Neural crest cell (in vitro differentiated cells): ENCODE results near the gene SH3BGRL2. TPM values are rescaled to one million over a fixed set of nuclear protein-coding genes. Genes with fewer than 3 reads are reported as not detected.

ENCODE experiments used
- DNase-seq: peaks from one replicate; pipeline ENCODE4 v3.0.0; 2021; ENCODE audit warnings: low read depth, mixed read lengths, low spot score
- H3K27ac Mint-ChIP-seq: one replicate; pipeline ENCODE4 v1.8.0; 2021; ENCODE audit warnings: mild to moderate bottlenecking, mixed read lengths; ENCODE audit not compliant: unreplicated experiment
- H3K27me3 Mint-ChIP-seq: 2 replicates; pipeline ENCODE4 v1.8.0; 2021; ENCODE audit warnings: low read depth, mild to moderate bottlenecking, mixed read lengths
- H3K36me3 Mint-ChIP-seq: 2 replicates; pipeline ENCODE4 v1.8.0; 2021; ENCODE audit warnings: low read depth, mild to moderate bottlenecking, mixed read lengths
- H3K4me1 Mint-ChIP-seq: 2 replicates; pipeline ENCODE4 v1.8.0; 2021; ENCODE audit warnings: mixed read lengths
- H3K4me3 Mint-ChIP-seq: one replicate; pipeline ENCODE4 v1.8.0; 2021; ENCODE audit warnings: mild to moderate bottlenecking, mixed read lengths
- H3K9me3 Mint-ChIP-seq: 2 replicates; pipeline ENCODE4 v1.8.0; 2021; ENCODE audit warnings: mixed read lengths
- long read RNA-seq: library from polyadenylated mRNA; unstranded; transcript quantifications from one replicate; pipeline ENCODE4 v2.0.0, GENCODE V29; 2020
- total RNA-seq: library from RNA; stranded (reverse); gene quantifications from 2 replicates; pipeline ENCODE4 v1.2.1, GENCODE V29; 2021
- TF ChIP-seq, protein P1 (sequence below): fragments of 200-600 bp; sonication (generic); conservative IDR thresholded peaks from 2 replicates; pipeline ENCODE4 v1.5.0; 2021; ENCODE audit warnings: antibody characterized with exemption, mild to moderate bottlenecking

The SH3BGRL2 gene
- 11.1 and 11.8 TPM in 2 replicates for total RNA-seq
- long read RNA-seq, full-length matches to known transcripts = 8 of 13 reads
- long read RNA-seq, partial matches to known transcripts = 5 of 13 reads
- long read RNA-seq, other reads (novel, unspliced or antisense) = 0 of 13 reads

DNA sequence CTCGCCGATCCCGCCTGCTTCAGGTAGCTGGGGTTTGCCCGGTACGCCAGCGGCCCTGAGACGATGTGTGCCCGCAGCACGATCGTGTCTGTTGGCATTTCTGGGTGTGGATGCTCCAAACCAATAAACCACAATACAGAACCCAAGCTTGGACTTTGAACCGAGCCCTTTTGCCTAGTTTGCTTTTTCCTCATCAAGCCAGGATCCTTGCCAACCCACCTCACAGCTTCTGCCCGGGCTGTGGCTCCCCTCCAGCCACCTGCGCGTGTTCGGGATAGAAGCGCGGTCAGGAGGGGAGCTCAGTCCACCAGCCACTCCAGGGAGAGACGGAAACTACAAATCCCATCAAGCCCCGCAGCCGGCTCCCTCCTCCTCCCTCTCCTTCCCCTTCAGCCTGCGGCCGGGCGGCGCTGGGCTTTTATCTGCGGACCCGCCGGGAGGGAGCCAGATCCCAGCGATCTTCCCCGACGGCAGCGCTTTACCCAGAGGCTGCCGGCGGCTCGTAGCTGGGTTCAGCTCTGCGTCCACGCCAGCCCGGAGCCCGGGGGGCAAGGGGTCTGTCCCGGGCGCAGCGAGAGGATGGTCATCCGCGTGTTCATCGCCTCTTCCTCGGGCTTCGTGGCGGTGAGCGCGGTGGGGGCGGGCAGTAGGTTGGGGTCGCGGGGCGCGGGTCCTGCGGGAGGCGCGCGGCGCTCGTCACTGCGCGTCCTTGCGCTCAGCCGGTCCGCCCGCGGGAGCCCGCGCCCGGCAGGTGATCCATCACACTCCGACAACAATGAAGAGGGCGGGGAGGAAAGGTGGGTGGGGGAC, at the start of gene SH3BGRL2:
Gene SH3BGRL2 (plus strand): TSS at position 447 of the 810 bp plus-strand sequence. CDS start 133 bp downstream, at position 580.
- TF ChIP-seq, protein P1, sequence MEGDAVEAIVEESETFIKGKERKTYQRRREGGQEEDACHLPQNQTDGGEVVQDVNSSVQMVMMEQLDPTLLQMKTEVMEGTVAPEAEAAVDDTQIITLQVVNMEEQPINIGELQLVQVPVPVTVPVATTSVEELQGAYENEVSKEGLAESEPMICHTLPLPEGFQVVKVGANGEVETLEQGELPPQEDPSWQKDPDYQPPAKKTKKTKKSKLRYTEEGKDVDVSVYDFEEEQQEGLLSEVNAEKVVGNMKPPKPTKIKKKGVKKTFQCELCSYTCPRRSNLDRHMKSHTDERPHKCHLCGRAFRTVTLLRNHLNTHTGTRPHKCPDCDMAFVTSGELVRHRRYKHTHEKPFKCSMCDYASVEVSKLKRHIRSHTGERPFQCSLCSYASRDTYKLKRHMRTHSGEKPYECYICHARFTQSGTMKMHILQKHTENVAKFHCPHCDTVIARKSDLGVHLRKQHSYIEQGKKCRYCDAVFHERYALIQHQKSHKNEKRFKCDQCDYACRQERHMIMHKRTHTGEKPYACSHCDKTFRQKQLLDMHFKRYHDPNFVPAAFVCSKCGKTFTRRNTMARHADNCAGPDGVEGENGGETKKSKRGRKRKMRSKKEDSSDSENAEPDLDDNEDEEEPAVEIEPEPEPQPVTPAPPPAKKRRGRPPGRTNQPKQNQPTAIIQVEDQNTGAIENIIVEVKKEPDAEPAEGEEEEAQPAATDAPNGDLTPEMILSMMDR = no peak
- Mint-ChIP-seq H3K4me1 (peaks cover 13% of the 10 kb centered on the region), H3K4me3 (peak within 1 kb of the TSS; percentile 92), H3K9me3 (no peaks in the 10 kb centered on the region), H3K27me3 (peaks cover 18% of the 10 kb centered on the region), H3K27ac (peak within 1 kb of the TSS; percentile 60), H3K36me3 (no peaks in the 10 kb centered on the region)
- DNase-seq = peak; percentile 76

DNA sequence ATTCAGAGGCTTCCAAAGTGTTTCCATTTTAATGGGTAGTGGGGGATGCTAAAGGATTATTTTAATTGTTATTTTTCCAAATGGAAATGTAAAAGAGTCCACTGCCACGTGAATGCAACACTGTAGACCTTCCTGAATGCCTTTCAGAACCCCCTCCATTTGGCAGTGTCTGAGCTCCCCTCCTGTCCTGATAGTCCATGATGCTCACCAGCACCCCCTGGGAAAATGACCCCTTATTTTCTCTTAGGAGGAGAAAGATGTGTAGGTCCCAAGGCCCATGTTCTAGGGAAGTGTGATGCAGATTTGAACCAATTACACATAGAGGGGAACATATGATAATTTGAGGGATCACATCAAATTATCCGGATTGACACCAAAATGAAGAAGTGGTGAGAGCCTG, 46.8 kb upstream of the SH3BGRL2 start:
- Mint-ChIP-seq H3K4me1 (no peaks in the 10 kb centered on the region), H3K36me3 (peaks cover 15% of the 10 kb centered on the region), H3K9me3 (peaks cover 17% of the 10 kb centered on the region), H3K27me3 (no peaks in the 10 kb centered on the region), H3K27ac (no peak overlapping the region), H3K4me3 (no peak overlapping the region)
- TF ChIP-seq, protein P1 = no peak
- DNase-seq = no peak

DNA sequence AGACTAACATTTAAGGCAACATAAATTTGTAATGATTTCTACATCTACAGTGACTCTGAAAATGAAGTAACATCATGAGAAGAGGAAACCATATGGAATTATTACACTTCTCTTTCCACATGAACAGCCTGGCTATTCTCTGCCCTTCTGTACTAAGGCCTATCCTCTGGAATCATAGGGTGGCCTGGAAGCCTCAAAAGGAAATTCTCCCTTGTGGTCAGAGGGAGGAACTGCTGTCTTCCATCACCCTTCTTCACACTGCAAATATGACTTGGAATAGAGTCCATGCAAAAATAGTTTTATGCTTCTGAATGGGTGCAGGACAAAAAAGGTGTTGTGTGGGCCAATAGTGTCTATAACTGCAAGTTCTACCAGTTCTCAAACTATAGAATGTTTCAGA, 44.6 kb upstream of the SH3BGRL2 start:
- no peak for DNase-seq
- no peaks in the 10 kb centered on the region for H3K4me1 Mint-ChIP-seq
- no peak overlapping the region for H3K4me3 Mint-ChIP-seq
- H3K27me3 Mint-ChIP-seq = no peaks in the 10 kb centered on the region
- TF ChIP-seq, protein P1 = peak; percentile 62
- no peak overlapping the region for H3K27ac Mint-ChIP-seq
- peaks cover 3% of the 10 kb centered on the region for H3K9me3 Mint-ChIP-seq
- peaks cover 4% of the 10 kb centered on the region for H3K36me3 Mint-ChIP-seq

DNA sequence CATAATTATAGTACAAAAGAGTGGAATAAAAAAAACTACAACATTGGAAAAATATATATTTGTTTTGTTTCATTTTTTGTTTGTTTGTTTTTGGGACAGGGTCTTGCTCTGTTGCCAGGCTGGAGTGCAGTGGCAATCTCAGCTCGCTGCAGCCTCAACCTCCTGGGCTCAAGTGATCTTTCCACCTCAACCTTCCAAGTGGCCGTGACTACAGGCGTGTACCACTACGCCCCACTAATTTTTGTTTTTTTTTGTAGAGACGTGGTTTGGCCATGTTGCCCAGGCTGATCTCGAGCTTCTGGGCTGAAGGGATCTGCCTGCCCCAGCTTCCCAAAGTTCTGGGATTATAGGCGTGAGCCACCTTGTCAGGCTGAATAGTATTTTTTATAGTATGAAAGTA, 41.4 kb upstream of the SH3BGRL2 start:
- Mint-ChIP-seq H3K36me3 (no peaks in the 10 kb centered on the region), H3K9me3 (no peaks in the 10 kb centered on the region), H3K27me3 (no peaks in the 10 kb centered on the region), H3K27ac (no peak overlapping the region), H3K4me1 (no peaks in the 10 kb centered on the region), H3K4me3 (no peak overlapping the region)
- TF ChIP-seq, protein P1 = no peak
- DNase-seq = no peak

DNA sequence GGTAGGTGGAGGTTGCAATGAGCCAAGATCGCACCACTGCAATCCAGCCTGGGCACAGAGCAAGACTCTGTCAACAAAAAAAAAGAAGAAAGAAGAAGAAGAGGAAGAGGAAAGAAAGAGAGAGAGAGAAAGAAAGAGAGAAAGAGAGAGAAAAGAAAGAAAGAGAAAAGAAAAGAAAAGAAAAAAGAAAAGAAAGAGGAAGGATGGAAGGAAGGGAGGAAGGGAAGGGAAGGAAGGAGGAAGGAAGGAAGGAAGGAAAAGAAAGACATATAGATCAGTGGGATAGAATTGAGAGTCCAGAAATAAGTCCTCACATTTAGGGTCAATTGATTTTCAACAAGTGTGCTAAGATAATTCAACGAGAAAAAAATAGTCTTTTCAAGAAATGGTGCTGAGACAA, 34.0 kb upstream of the SH3BGRL2 start:
- no peaks in the 10 kb centered on the region for H3K27me3 Mint-ChIP-seq
- no peak for DNase-seq
- H3K36me3 Mint-ChIP-seq = no peaks in the 10 kb centered on the region
- H3K27ac Mint-ChIP-seq = no peak overlapping the region
- no peaks in the 10 kb centered on the region for H3K4me1 Mint-ChIP-seq
- H3K4me3 Mint-ChIP-seq = no peak overlapping the region
- TF ChIP-seq, protein P1 = no peak
- H3K9me3 Mint-ChIP-seq = peaks cover 4% of the 10 kb centered on the region
